H1 (cell line): Measurements from ENCODE around the gene HES5. TPM values are rescaled to one million over a fixed set of nuclear protein-coding genes. Genes with fewer than 3 reads are reported as not detected.

Source experiments
- CTCF ChIA-PET: fragments of 300-600 bp; sonication (Branson Sonifier 250); formaldehyde crosslinking; loops from one replicate; lab custom pipeline; 2021; ENCODE audit not compliant: partially characterized antibody; lab: Charles Lee
- POLR2A ChIA-PET: fragments of 300-600 bp; sonication (Branson Sonifier 250); formaldehyde crosslinking; loops from one replicate; lab custom pipeline; 2021; ENCODE audit warnings: inconsistent platforms; ENCODE audit not compliant: partially characterized antibody; lab: Charles Lee
- DNase-seq, 2 experiments: peaks; one replicate each; pipeline versions ENCODE4 v3.0.0 to v3.0.0-alpha.2; 2010 to 2022; ENCODE audit warnings: low spot score in 2 of 2, low read depth in 1 of 2, mixed read lengths in 1 of 2
- FAIRE-seq: peaks from 2 replicates; lab custom pipeline; 2011; peaks lifted over from hg19 to GRCh38; lab: Jason Lieb, UNC
- H2AFZ ChIP-seq: 2 replicates; pipeline ENCODE4 v1.8.1; 2012; ENCODE audit warnings: low read length, inconsistent platforms
- H2AK5ac ChIP-seq: 2 replicates; pipeline ENCODE4 v1.6.1; 2013; ENCODE audit warnings: low read depth, low read length
- H2BK120ac ChIP-seq: replicated peaks from 2 replicates; pipeline ENCODE3; 2013; ENCODE audit warnings: low read depth, low read length, inconsistent platforms
- H2BK12ac ChIP-seq: 2 replicates; pipeline ENCODE4 v1.6.1; 2013; ENCODE audit warnings: low read depth, low read length
- H2BK15ac ChIP-seq: 2 replicates; pipeline ENCODE4 v1.6.1; 2013; ENCODE audit warnings: low read length
- H2BK20ac ChIP-seq: 2 replicates; pipeline ENCODE4 v1.6.1; 2013; ENCODE audit warnings: low read length
- H2BK5ac ChIP-seq: 2 replicates; pipeline ENCODE4 v1.6.1; 2013; ENCODE audit warnings: low read depth, low read length
- H3K14ac ChIP-seq: 2 replicates; pipeline ENCODE4 v1.6.1; 2013; ENCODE audit warnings: inconsistent platforms; ENCODE audit not compliant: insufficient read length
- H3K18ac ChIP-seq: 2 replicates; pipeline ENCODE4 v1.6.1; 2013; ENCODE audit warnings: low read length; ENCODE audit errors: extremely low read depth
- H3K23ac ChIP-seq: 2 replicates; pipeline ENCODE4 v1.6.1; 2013; ENCODE audit warnings: inconsistent platforms; ENCODE audit not compliant: insufficient read length
- H3K23me2 ChIP-seq: 2 replicates; pipeline ENCODE4 v1.6.1; 2013; ENCODE audit warnings: low read depth, low read length
- H3K27ac ChIP-seq: 2 replicates; pipeline ENCODE4 v1.6.1; 2011; ENCODE audit warnings: low read depth, low read length, inconsistent platforms
- H3K27me3 ChIP-seq, 4 experiments: replicated peaks in 1 of 4; 1 replicate in 1 of 4; 2 replicates in 3 of 4; pipeline versions ENCODE4 v1.6.1 to v1.8.1; 2011 to 2013; ENCODE audit warnings: low read length in 3 of 4, mild to moderate bottlenecking in 3 of 4, inconsistent platforms in 2 of 4, mixed read lengths in 2 of 4, moderate library complexity in 1 of 4; ENCODE audit not compliant: control insufficient read depth in 3 of 4, insufficient read depth in 3 of 4; ENCODE audit errors: extremely low read depth in 1 of 4
- H3K36me3 ChIP-seq, 4 experiments: 2 replicates each; pipeline versions ENCODE4 v1.6.1 to v1.8.1; 2011 to 2013; ENCODE audit warnings: mild to moderate bottlenecking in 4 of 4, low read length in 3 of 4, moderate library complexity in 2 of 4, control low read depth in 1 of 4, inconsistent platforms in 1 of 4; ENCODE audit not compliant: insufficient read depth in 4 of 4, control insufficient read depth in 2 of 4
- H3K4ac ChIP-seq: replicated peaks from 2 replicates; pipeline ENCODE3; 2013; ENCODE audit warnings: low read length, low read depth, mixed read lengths, inconsistent platforms; ENCODE audit not compliant: insufficient read length
- H3K4me1 ChIP-seq, 4 experiments: replicated peaks in 1 of 4; 1 replicate in 1 of 4; 2 replicates in 3 of 4; pipeline versions ENCODE4 v1.6.1 to v1.8.1; 2011 to 2013; ENCODE audit warnings: low read length in 3 of 4, inconsistent platforms in 2 of 4, mixed read lengths in 1 of 4; ENCODE audit not compliant: insufficient read depth in 4 of 4, control insufficient read depth in 3 of 4
- H3K4me2 ChIP-seq, 2 experiments: 2 replicates each; pipeline versions ENCODE4 v1.6.1 to v1.8.1; 2011 to 2013; ENCODE audit warnings: low read depth in 2 of 2, low read length in 2 of 2, control low read depth in 1 of 2, inconsistent platforms in 1 of 2, mild to moderate bottlenecking in 1 of 2; ENCODE audit not compliant: insufficient read depth in 1 of 2
- H3K4me3 ChIP-seq, 4 experiments: fragments of 200-600, 300-600 bp in 1 of 4; sonication (generic), shearing (Covaris generic), sonication (Bioruptor Twin) in 1 of 4; 2 replicates each; pipeline versions ENCODE4 v1.5.1 to v1.8.1; 2011 to 2016; ENCODE audit warnings: low read length in 4 of 4, low read depth in 3 of 4, control low read depth in 2 of 4, inconsistent platforms in 2 of 4, mild to moderate bottlenecking in 2 of 4, mixed read lengths in 1 of 4, moderate library complexity in 1 of 4; ENCODE audit not compliant: insufficient read depth in 2 of 4; ENCODE audit errors: extremely low read depth in 1 of 4
- H3K56ac ChIP-seq: replicated peaks from 2 replicates; pipeline ENCODE3; 2013; ENCODE audit warnings: low read depth, mild to moderate bottlenecking, mixed read lengths, low read length, inconsistent platforms; ENCODE audit not compliant: insufficient read length
- H3K79me1 ChIP-seq: 2 replicates; pipeline ENCODE4 v1.6.1; 2013; ENCODE audit warnings: low read depth, low read length, control low read depth
- H3K79me2 ChIP-seq, 2 experiments: 2 replicates each; pipeline versions ENCODE4 v1.6.1 to v1.8.1; 2012 to 2013; ENCODE audit warnings: low read length in 2 of 2, mild to moderate bottlenecking in 2 of 2, inconsistent platforms in 1 of 2; ENCODE audit not compliant: insufficient read depth in 2 of 2, control insufficient read depth in 1 of 2
- H3K9ac ChIP-seq, 4 experiments: replicated peaks in 1 of 4; 1 replicate in 1 of 4; 2 replicates in 3 of 4; pipeline versions ENCODE4 v1.6.1 to v1.8.1; 2011 to 2013; ENCODE audit warnings: low read depth in 3 of 4, low read length in 3 of 4, control low read depth in 2 of 4, mild to moderate bottlenecking in 2 of 4, moderate library complexity in 2 of 4, inconsistent platforms in 1 of 4; ENCODE audit errors: extremely low read depth in 1 of 4
- H3K9me3 ChIP-seq, 2 experiments: 2 replicates each; pipeline versions ENCODE4 v1.6.1 to v1.8.1; 2012 to 2013; ENCODE audit warnings: mild to moderate bottlenecking in 2 of 2, moderate library complexity in 2 of 2, control low read depth in 1 of 2, inconsistent platforms in 1 of 2, low read depth in 1 of 2, low read length in 1 of 2, mixed read lengths in 1 of 2; ENCODE audit not compliant: insufficient read depth in 2 of 2
- H4K20me1 ChIP-seq, 2 experiments: replicated peaks in 1 of 2; 2 replicates each; pipeline versions ENCODE3 to v1.8.1; 2011 to 2013; ENCODE audit warnings: inconsistent platforms in 2 of 2, low read length in 2 of 2, mild to moderate bottlenecking in 1 of 2; ENCODE audit not compliant: insufficient read depth in 2 of 2, control insufficient read depth in 1 of 2
- H4K5ac ChIP-seq: 2 replicates; pipeline ENCODE4 v1.6.1; 2013; ENCODE audit warnings: low read length, low read depth, mixed read lengths, inconsistent platforms; ENCODE audit not compliant: insufficient read length
- H4K8ac ChIP-seq: 2 replicates; pipeline ENCODE4 v1.8.0; 2013; ENCODE audit warnings: mild to moderate bottlenecking, moderate library complexity, low read length, inconsistent platforms; ENCODE audit not compliant: insufficient read depth; ENCODE audit errors: extremely low read depth
- H4K91ac ChIP-seq: replicated peaks from 2 replicates; pipeline ENCODE3; 2013; ENCODE audit warnings: low read length, mixed read lengths, inconsistent platforms; ENCODE audit not compliant: insufficient read length
- CBX5 ChIP-seq: fragments of 300-800, 300-1000 bp; sonication (generic); IDR thresholded peaks from 2 replicates; pipeline ENCODE4 v1.7.1; 2016; ENCODE audit warnings: antibody characterized with exemption, low read length, low read depth
- CREB1 ChIP-seq: IDR thresholded peaks from 2 replicates; pipeline ENCODE4 v1.6.1; 2012; ENCODE audit warnings: inconsistent platforms
- CTCF ChIP-seq, 3 experiments: IDR thresholded peaks; 1 replicate in 2 of 3; 2 replicates in 1 of 3; pipeline versions ENCODE4 v1.5.1 to v1.6.1; 2011; ENCODE audit warnings: low read length in 3 of 3, mild to moderate bottlenecking in 3 of 3, inconsistent platforms in 2 of 3, low read depth in 1 of 3, moderate library complexity in 1 of 3; ENCODE audit not compliant: insufficient read depth in 1 of 3; ENCODE audit errors: control extremely low read depth in 1 of 3
- EP300 ChIP-seq, 2 experiments: IDR thresholded peaks; 1 replicate in 1 of 2; 2 replicates in 1 of 2; pipeline ENCODE4 v1.6.1; 2011 to 2012; ENCODE audit warnings: low read depth in 2 of 2, low read length in 2 of 2, mild to moderate bottlenecking in 2 of 2, borderline replicate concordance in 1 of 2, inconsistent platforms in 1 of 2, moderate library complexity in 1 of 2
- HDAC6 ChIP-seq: IDR thresholded peaks from one replicate; pipeline ENCODE4 v1.7.1; 2012; ENCODE audit warnings: low read depth, mild to moderate bottlenecking, inconsistent platforms, low read length, moderate library complexity
- NRF1 ChIP-seq: IDR thresholded peaks from 2 replicates; pipeline ENCODE4 v1.6.1; 2011; ENCODE audit warnings: mild to moderate bottlenecking, low read depth, low read length, improper control_type of control experiment
- POLR2AphosphoS5 ChIP-seq: IDR thresholded peaks from 2 replicates; pipeline ENCODE4 v1.6.1; 2011; ENCODE audit warnings: low read depth, low read length
- RNF2 ChIP-seq: fragments of 200-900, 300-1000 bp; sonication (generic); IDR thresholded peaks from 2 replicates; pipeline ENCODE4 v1.7.1; 2016; ENCODE audit warnings: borderline replicate concordance, low read depth, mild to moderate bottlenecking, antibody characterized with exemption, low read length; ENCODE audit not compliant: poor library complexity, severe bottlenecking; ENCODE audit errors: missing control alignments
- SIX5 ChIP-seq: IDR thresholded peaks from 2 replicates; pipeline ENCODE4 v1.6.1; 2011; ENCODE audit warnings: mild to moderate bottlenecking, low read depth, low read length
- TAF7 ChIP-seq: optimal IDR thresholded peaks from 2 replicates; pipeline ENCODE3; 2011; ENCODE audit warnings: low read depth, mild to moderate bottlenecking, inconsistent platforms, low read length, moderate library complexity, borderline replicate concordance
- ZNF274 ChIP-seq: IDR thresholded peaks from 2 replicates; pipeline ENCODE4 v1.7.0; 2012; ENCODE audit warnings: low read length, borderline replicate concordance; ENCODE audit errors: extremely low read depth
- WGBS, 2 experiments: shearing (Covaris generic) in 1 of 2; methylation state at CpG; one replicate each; pipeline versions ENCODE4 v1.1.6 to v1.1.7; 2013 to 2015; ENCODE audit warnings: low lambda C conversion rate in 2 of 2, mixed read lengths in 2 of 2, inconsistent platforms in 1 of 2, low coverage in 1 of 2, missing lambda C conversion rate in 1 of 2; ENCODE audit not compliant: insufficient replicate concordance in 2 of 2, insufficient coverage in 1 of 2, insufficient read length in 1 of 2; ENCODE audit errors: extremely low coverage in 1 of 2, missing lambda C conversion rate in 1 of 2; 5-methylcytosine and 5-hydroxymethylcytosine counted together
- polyA plus RNA-seq, 7 experiments: library from polyadenylated mRNA; depleted of rRNA in 3 of 7; stranded (reverse) in 5 of 7; unstranded in 2 of 7; fragments of >200 nt in 5 of 7; fragments of 200-250 nt in 2 of 7; gene quantifications; 1 replicate in 5 of 7; 2 replicates in 1 of 7; 4 replicates in 1 of 7; pipeline versions ENCODE4 v1.2.1 to v1.2.3, GENCODE V29; 2011 to 2013; ENCODE audit warnings: missing spikeins in 2 of 7, mixed read lengths in 2 of 7
- total RNA-seq: library from RNA; stranded (reverse); fragmentation: NEBNext Ultra II Directional; extraction: Animal tissue kit (Norgen Biotek cat#: 25700); gene quantifications from 2 replicates; pipeline ENCODE4 v1.2.1, GENCODE V29; 2021

Gene HES5
- total and polyA plus RNA-seq, 2 of the 8 experiments (the other 6 are each of a cell fraction or from before 2014, with no cell fraction given), result 0.22 TPM; not detected in 1

GRCh38 chr1:2486558-2486957, 43.5 kb downstream of the HES5 start:
- H3K27ac ChIP-seq, result no peak overlapping the region
- no peak overlapping the region for H2AK5ac ChIP-seq
- no peaks in the 10 kb centered on the region for H3K79me1 ChIP-seq
- no peak overlapping the region for H2BK5ac ChIP-seq
- H2BK120ac ChIP-seq, result no peak overlapping the region
- no peak overlapping the region for H2AFZ ChIP-seq
- DNase-seq (no peak), FAIRE-seq (no peak)
- H3K36me3 ChIP-seq, result no peaks in the 10 kb centered on the region
- H3K4me2 ChIP-seq, result no peak overlapping the region
- H3K4me3 ChIP-seq, result no peak overlapping the region
- H3K79me2 ChIP-seq, result no peaks in the 10 kb centered on the region
- H3K56ac ChIP-seq, result no peak overlapping the region
- ChIA-PET CTCF (interaction anchor here (2.6 kb wide), 1 partner anchor 26 kb away, joined by 6 read pairs; no protein-coding TSS in a partner anchor), POLR2A (no interaction called here)
- H3K23ac ChIP-seq, result no peak overlapping the region
- H4K5ac ChIP-seq, result no peak overlapping the region
- H3K18ac ChIP-seq, result no peak overlapping the region
- no peak overlapping the region for H3K14ac ChIP-seq
- no peak overlapping the region for H2BK12ac ChIP-seq
- H4K91ac ChIP-seq, result no peak overlapping the region
- no peaks in the 10 kb centered on the region for H3K4me1 ChIP-seq
- WGBS, 2 experiments, result 84% methylated on average over 8 of the region's 9 CpGs; no CpG with 5 or more reads in 1 of the 2 experiments
- no peak overlapping the region for H2BK20ac ChIP-seq
- H3K23me2 ChIP-seq, result no peaks in the 10 kb centered on the region; the same call in 1 of the 2 replicates
- no peak overlapping the region for H2BK15ac ChIP-seq
- peaks cover 0 to 9% (median 0%) of the 10 kb centered on the region in 4 experiments; a peak in 1 of 7 replicates for H3K27me3 ChIP-seq
- peaks cover 0 to 5% of the 10 kb centered on the region in 2 experiments for H4K20me1 ChIP-seq
- peaks cover 0 to 22% of the 10 kb centered on the region in 2 experiments; a peak in 2 of 4 replicates for H3K9me3 ChIP-seq
- H3K9ac ChIP-seq, result no peak overlapping the region
- H4K8ac ChIP-seq, result no peak overlapping the region
- no peak overlapping the region for H3K4ac ChIP-seq
- TF ChIP-seq HDAC6 (no peak), ZNF274 (no peak), CTCF (IDR thresholded peaks at IDR 0.05; ENCODE audit: control extremely low read depth in 1 of 3, insufficient read depth in 1 of 3, low read depth in 1 of 3, low read length in 3 of 3) (no peak), EP300 (IDR thresholded peaks at IDR 0.05; ENCODE audit: borderline replicate concordance in 1 of 2, low read depth in 2 of 2, low read length in 2 of 2) (no peak), POLR2AphosphoS5 (no peak), SIX5 (no peak), CREB1 (no peak), CBX5 (no peak), NRF1 (no peak), RNF2 (no peak), TAF7 (no peak)
